ENCODE data around the gene TRIM9.

Gene TRIM9

GRCh38 chr14:50935126-50936015 lies 159.5 kb downstream of the TRIM9 start:
- no peak for DNase-seq (ENCODE audit: low spot score)

DNA sequence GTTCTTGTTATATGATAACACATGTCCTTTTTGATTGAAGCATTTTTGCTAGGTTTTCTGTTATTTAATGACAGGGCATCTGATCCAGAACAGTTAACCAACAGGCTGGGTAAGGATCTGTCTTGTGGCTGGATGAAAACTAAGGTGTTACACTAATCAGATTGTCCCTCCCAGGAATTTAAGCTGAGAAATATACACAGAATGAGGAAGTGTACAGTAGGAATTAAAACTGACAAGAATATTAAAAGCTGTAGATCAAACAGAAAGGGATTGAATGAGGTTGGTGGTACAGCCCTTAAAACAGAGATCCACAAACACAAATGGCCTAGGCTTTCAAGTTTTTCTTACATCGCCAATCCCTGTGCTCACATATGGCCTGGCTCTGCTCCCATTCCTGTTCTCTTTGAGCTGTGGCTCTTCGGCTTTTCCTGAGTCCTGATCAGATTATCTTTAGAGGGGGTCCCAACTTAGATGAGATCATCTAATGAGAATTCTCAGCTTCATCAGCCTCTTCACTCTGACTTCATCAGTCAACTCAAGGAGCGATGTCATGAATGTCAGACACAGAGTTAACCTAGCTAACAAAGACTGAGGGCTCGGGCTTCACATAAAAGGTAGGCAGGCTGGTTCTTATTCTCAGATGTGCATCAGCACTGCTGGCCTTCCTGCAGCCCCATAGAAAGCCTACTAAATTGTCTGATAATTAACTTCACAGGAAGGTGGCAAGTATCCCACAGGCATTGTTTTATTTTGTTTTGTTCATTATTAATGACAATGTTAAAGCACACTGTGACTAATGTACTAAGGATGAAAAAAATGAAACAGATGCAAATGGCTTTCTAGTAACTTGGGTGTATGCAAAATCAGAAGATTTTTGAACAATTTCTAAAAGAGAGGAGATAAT lies 162.1 kb downstream of the TRIM9 start:
- DNase-seq (ENCODE audit: low spot score) = no peak

GRCh38 chr14:50932156-50932555 lies 162.7 kb downstream of the TRIM9 start:
- DNase-seq (ENCODE audit: low spot score) = no peak

GRCh38 chr14:50931559-50931958 lies 163.3 kb downstream of the TRIM9 start:
- no peak for DNase-seq (ENCODE audit: low spot score)

- DNase-seq (ENCODE audit: low spot score) = no peak
Measured at GRCh38 chr14:50929506-50929905, 165.4 kb downstream of the TRIM9 start.

- no peak for DNase-seq (ENCODE audit: low spot score)
Measured at GRCh38 chr14:50928002-50928635, 166.8 kb downstream of the TRIM9 start.

GRCh38 chr14:50926851-50927386 lies 168.0 kb downstream of the TRIM9 start:
- peak; percentile 54 for DNase-seq (ENCODE audit: low spot score)

Measured in hematopoietic multipotent progenitor cell treated with erythropoietin and hydrocortisone succinate and interleukin-3 and kit ligand, for 15 days (in vitro differentiated cells).